Karpas-422 (cell line): Measurements from ENCODE around the gene GATM. TPM values are rescaled to one million over a fixed set of nuclear protein-coding genes. Genes with fewer than 3 reads are reported as not detected.
A peak's percentile ranks its signal among the peaks of the same experiment; 100 is the strongest.

Experiments used
- DNase-seq: peaks from one replicate; pipeline ENCODE4 v3.0.0-alpha.2; 2015
- H2AFZ ChIP-seq: fragments of 200-600 bp; sonication (generic); 2 replicates; pipeline ENCODE4 v1.6.1; 2014; ENCODE audit warnings: antibody characterized with exemption, low read length, mixed read lengths
- H3K27ac ChIP-seq: fragments of 200-600 bp; sonication (generic); 2 replicates; pipeline ENCODE4 v1.5.1; 2014; ENCODE audit warnings: mild to moderate bottlenecking, low read length, moderate library complexity
- H3K27me3 ChIP-seq: fragments of 200-600 bp; sonication (generic); 2 replicates; pipeline ENCODE4 v1.6.1; 2014; ENCODE audit warnings: low read length, mixed read lengths
- H3K36me3 ChIP-seq: fragments of 200-600 bp; sonication (generic); 2 replicates; pipeline ENCODE4 v1.6.1; 2014; ENCODE audit warnings: low read length, mixed read lengths; ENCODE audit not compliant: insufficient read depth
- H3K4me1 ChIP-seq: fragments of 200-600 bp; sonication (generic); 2 replicates; pipeline ENCODE4 v1.6.1; 2014; ENCODE audit warnings: mild to moderate bottlenecking, low read length, mixed read lengths
- H3K4me2 ChIP-seq: fragments of 200-600 bp; sonication (generic); 2 replicates; pipeline ENCODE4 v1.6.1; 2014; ENCODE audit warnings: low read length, low read depth, mild to moderate bottlenecking; ENCODE audit not compliant: poor library complexity, severe bottlenecking
- H3K4me3 ChIP-seq: fragments of 200-600 bp; sonication (generic); 2 replicates; pipeline ENCODE4 v1.5.1; 2014; ENCODE audit warnings: mild to moderate bottlenecking, antibody characterized with exemption, low read length, mixed read lengths
- H3K79me2 ChIP-seq: fragments of 200-600 bp; sonication (generic); 2 replicates; pipeline ENCODE4 v1.6.1; 2014; ENCODE audit warnings: mild to moderate bottlenecking, low read length, mixed read lengths
- H3K9ac ChIP-seq: fragments of 200-600 bp; sonication (generic); 2 replicates; pipeline ENCODE4 v1.6.0; 2014; ENCODE audit warnings: low read length
- H3K9me2 ChIP-seq: fragments of 200-600 bp; sonication (generic), shearing (Covaris generic); replicated peaks from 2 replicates; pipeline ENCODE4 v1.6.0; 2014; ENCODE audit warnings: mild to moderate bottlenecking, low read length, moderate library complexity; ENCODE audit not compliant: insufficient read depth
- H3K9me3 ChIP-seq: fragments of 300-700, 200-600 bp; sonication (generic); 2 replicates; pipeline ENCODE4 v1.6.1; 2014; ENCODE audit warnings: low read length, mixed read lengths
- H4K20me1 ChIP-seq: fragments of 200-600 bp; sonication (generic); 2 replicates; pipeline ENCODE4 v1.6.1; 2014; ENCODE audit warnings: mild to moderate bottlenecking, antibody characterized with exemption, low read length, low read depth; ENCODE audit not compliant: insufficient read depth
- total RNA-seq: library from RNA; depleted of rRNA; stranded (reverse); fragments of >200 nt; shearing (Covaris generic); gene quantifications from 2 replicates; pipeline ENCODE4 v1.2.3, GENCODE V29; 2014; ENCODE audit warnings: low replicate concordance

Gene GATM
- total RNA-seq, 1 experiment from 2014 or later, result 29.0 TPM

DNA sequence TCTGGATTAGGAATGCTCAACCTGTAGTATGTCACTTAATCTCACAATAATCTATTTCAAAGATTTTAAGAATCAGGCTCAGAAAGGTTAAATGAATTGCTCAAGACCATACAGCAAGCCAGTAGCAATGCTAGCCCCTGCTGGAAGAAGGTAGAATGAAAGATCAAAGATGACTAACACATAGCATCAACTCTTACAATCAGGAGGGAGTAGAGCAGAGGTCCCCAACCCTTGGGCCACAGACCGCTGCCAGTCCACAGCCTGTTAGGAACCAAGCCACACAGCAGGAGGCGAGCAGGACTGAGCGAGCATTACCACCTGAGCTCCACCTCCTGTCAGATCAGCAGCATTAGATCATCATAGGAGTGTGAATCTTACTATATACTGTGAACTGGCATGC lies 15.5 kb upstream of the GATM start:
- Histone ChIP-seq H3K27me3 (no peaks in the 10 kb centered on the region), H3K79me2 (no peaks in the 10 kb centered on the region), H3K27ac (no peak overlapping the region), H3K4me1 (peaks cover 17% of the 10 kb centered on the region), H3K9me3 (no peaks in the 10 kb centered on the region), H2AFZ (no peak overlapping the region), H3K4me3 (no peak overlapping the region), H3K36me3 (no peaks in the 10 kb centered on the region), H3K9me2 (no peaks in the 10 kb centered on the region), H4K20me1 (no peaks in the 10 kb centered on the region), H3K9ac (no peak overlapping the region), H3K4me2 (no peak overlapping the region)
- DNase-seq, result no peak

- H3K9ac ChIP-seq, result peak overlapping the region; percentile 31
Observed at GRCh38 chr15:45392584-45392855, 14.2 kb upstream of the GATM start.

GRCh38 chr15:45391746-45392583 lies 13.6 kb upstream of the GATM start:
- Histone ChIP-seq H3K79me2 (no peaks in the 10 kb centered on the region), H2AFZ (peak overlapping the region; percentile 79; the same call in 1 of the 2 replicates), H3K9me2 (no peaks in the 10 kb centered on the region), H3K27ac (no peak overlapping the region), H3K27me3 (no peaks in the 10 kb centered on the region), H3K36me3 (no peaks in the 10 kb centered on the region), H4K20me1 (no peaks in the 10 kb centered on the region), H3K4me2 (peak overlapping the region; percentile 59), H3K4me1 (peaks cover 17% of the 10 kb centered on the region), H3K4me3 (peak overlapping the region; percentile 42; the same call in 1 of the 2 replicates), H3K9me3 (no peaks in the 10 kb centered on the region), H3K9ac (peak overlapping the region; percentile 31)
- peak; percentile 78 for DNase-seq

More at GRCh38 chr15:45392584-45392855, 14.2 kb upstream of the GATM start:
- Histone ChIP-seq H2AFZ (peak overlapping the region; percentile 79; the same call in 1 of the 2 replicates), H4K20me1 (no peaks in the 10 kb centered on the region), H3K9me2 (no peaks in the 10 kb centered on the region), H3K4me2 (peak overlapping the region; percentile 59), H3K79me2 (no peaks in the 10 kb centered on the region), H3K4me1 (peaks cover 17% of the 10 kb centered on the region), H3K27me3 (no peaks in the 10 kb centered on the region), H3K36me3 (no peaks in the 10 kb centered on the region), H3K27ac (no peak overlapping the region), H3K9me3 (no peaks in the 10 kb centered on the region), H3K4me3 (peak overlapping the region; percentile 42; the same call in 1 of the 2 replicates)
- DNase-seq, result no peak

GRCh38 chr15:45389351-45389750 lies 11.0 kb upstream of the GATM start:
- no peak overlapping the region for H3K4me3 ChIP-seq
- H3K9me3 ChIP-seq, result no peaks in the 10 kb centered on the region
- H3K36me3 ChIP-seq, result no peaks in the 10 kb centered on the region
- no peak for DNase-seq
- no peaks in the 10 kb centered on the region for H3K27me3 ChIP-seq
- no peaks in the 10 kb centered on the region for H4K20me1 ChIP-seq
- no peaks in the 10 kb centered on the region for H3K79me2 ChIP-seq
- no peak overlapping the region for H3K4me2 ChIP-seq
- no peak overlapping the region for H3K9ac ChIP-seq
- H2AFZ ChIP-seq, result no peak overlapping the region
- H3K27ac ChIP-seq, result no peak overlapping the region
- H3K4me1 ChIP-seq, result peaks cover 17% of the 10 kb centered on the region
- no peaks in the 10 kb centered on the region for H3K9me2 ChIP-seq

DNA sequence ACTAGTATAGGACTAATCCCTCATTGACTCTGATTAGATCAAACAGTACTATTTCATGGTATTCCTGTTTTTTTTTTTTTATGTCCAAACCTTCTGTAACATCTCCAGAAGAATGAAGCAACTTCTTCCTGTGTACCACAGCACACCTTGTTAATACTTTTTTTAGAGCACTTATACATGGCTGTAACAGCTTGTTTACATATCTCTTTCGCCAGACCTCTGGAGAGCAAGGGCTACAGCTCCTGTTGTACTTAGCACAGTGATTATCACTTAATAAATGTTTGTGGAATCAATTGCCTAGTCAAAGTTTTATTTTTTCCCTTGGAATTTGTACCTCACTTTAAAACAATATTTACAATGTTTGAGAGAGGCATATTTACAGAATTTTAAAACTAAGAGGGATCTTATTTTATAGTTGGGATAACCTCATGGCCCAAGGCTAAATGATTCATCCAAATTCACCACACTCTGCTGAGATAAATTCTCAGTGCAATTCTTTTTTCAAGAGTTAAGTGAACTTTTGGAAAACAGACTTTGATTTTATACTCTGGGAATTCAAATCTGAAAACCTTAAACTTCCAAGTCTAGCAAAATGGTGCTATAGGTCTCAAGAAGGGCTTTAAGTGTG lies 9.2 kb upstream of the GATM start:
- Histone ChIP-seq H3K36me3 (no peaks in the 10 kb centered on the region), H3K79me2 (no peaks in the 10 kb centered on the region), H4K20me1 (no peaks in the 10 kb centered on the region), H3K4me3 (no peak overlapping the region), H3K9ac (no peak overlapping the region), H3K9me3 (no peaks in the 10 kb centered on the region), H3K4me2 (no peak overlapping the region), H3K27me3 (no peaks in the 10 kb centered on the region), H2AFZ (no peak overlapping the region), H3K4me1 (peaks cover 12% of the 10 kb centered on the region), H3K27ac (no peak overlapping the region), H3K9me2 (no peaks in the 10 kb centered on the region)
- no peak for DNase-seq

DNA sequence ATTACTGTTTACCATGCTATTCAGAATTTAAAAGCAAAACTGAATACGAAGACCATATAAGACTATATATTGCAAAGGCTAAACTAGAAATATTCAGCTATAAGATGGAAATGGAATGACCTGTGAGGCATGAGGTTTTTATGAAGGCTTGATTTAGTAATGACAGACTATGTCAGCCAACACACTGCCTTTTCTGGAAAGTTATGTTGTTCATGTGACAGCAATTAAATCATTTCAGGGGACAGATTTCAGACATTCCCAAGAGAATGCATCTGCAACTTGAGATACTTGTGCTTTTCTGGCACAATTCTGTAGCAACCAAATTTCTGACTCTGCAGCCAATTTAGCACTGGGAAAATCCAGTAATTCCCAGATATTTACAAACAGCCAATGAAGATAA lies 8.6 kb upstream of the GATM start:
- Histone ChIP-seq H3K4me1 (peaks cover 7% of the 10 kb centered on the region), H3K79me2 (no peaks in the 10 kb centered on the region), H3K36me3 (no peaks in the 10 kb centered on the region), H3K27me3 (no peaks in the 10 kb centered on the region), H3K9me3 (no peaks in the 10 kb centered on the region), H2AFZ (no peak overlapping the region), H3K4me2 (no peak overlapping the region), H3K9ac (no peak overlapping the region), H3K4me3 (no peak overlapping the region), H4K20me1 (no peaks in the 10 kb centered on the region), H3K9me2 (no peaks in the 10 kb centered on the region), H3K27ac (no peak overlapping the region)
- DNase-seq, result no peak

- Histone ChIP-seq H3K9ac (no peak overlapping the region), H2AFZ (no peak overlapping the region), H3K4me3 (no peak overlapping the region), H3K4me2 (no peak overlapping the region), H3K9me2 (no peaks in the 10 kb centered on the region), H3K36me3 (no peaks in the 10 kb centered on the region), H3K4me1 (peaks cover 1% of the 10 kb centered on the region), H3K79me2 (no peaks in the 10 kb centered on the region), H3K9me3 (no peaks in the 10 kb centered on the region), H3K27me3 (no peaks in the 10 kb centered on the region), H4K20me1 (no peaks in the 10 kb centered on the region), H3K27ac (no peak overlapping the region)
- DNase-seq, result no peak
Observed at GRCh38 chr15:45386420-45386819, 8.1 kb upstream of the GATM start.

- Histone ChIP-seq H3K4me1 (no peaks in the 10 kb centered on the region), H3K9me3 (no peaks in the 10 kb centered on the region), H3K9me2 (no peaks in the 10 kb centered on the region), H3K27ac (no peak overlapping the region), H3K36me3 (no peaks in the 10 kb centered on the region), H3K9ac (no peak overlapping the region), H2AFZ (no peak overlapping the region), H4K20me1 (no peaks in the 10 kb centered on the region), H3K4me3 (no peak overlapping the region), H3K27me3 (no peaks in the 10 kb centered on the region), H3K4me2 (no peak overlapping the region), H3K79me2 (no peaks in the 10 kb centered on the region)
- DNase-seq, result no peak
Observed at GRCh38 chr15:45385590-45385989, 7.2 kb upstream of the GATM start.
